Nephron progenitor cell (in vitro differentiated cells): ENCODE measurements around the gene TCP10L.

ENCODE experiments used
- DNase-seq: peaks from one replicate; pipeline ENCODE4 v3.0.0; 2021
- H3K27ac Mint-ChIP-seq: 2 replicates; pipeline ENCODE4 v1.8.0; 2021; ENCODE audit warnings: mild to moderate bottlenecking, moderate library complexity, mixed read lengths
- H3K27me3 Mint-ChIP-seq: 2 replicates; pipeline ENCODE4 v1.8.0; 2021; ENCODE audit warnings: mild to moderate bottlenecking, low read depth, mixed read lengths; ENCODE audit not compliant: poor library complexity
- H3K36me3 Mint-ChIP-seq: 2 replicates; pipeline ENCODE4 v1.8.0; 2021; ENCODE audit warnings: low read depth, mixed read lengths
- H3K4me1 Mint-ChIP-seq: 2 replicates; pipeline ENCODE4 v1.8.0; 2021; ENCODE audit warnings: mixed read lengths
- H3K4me3 Mint-ChIP-seq: 2 replicates; pipeline ENCODE4 v1.8.0; 2021; ENCODE audit warnings: mild to moderate bottlenecking, moderate library complexity, mixed read lengths
- H3K9me3 Mint-ChIP-seq: 2 replicates; pipeline ENCODE4 v1.8.0; 2021; ENCODE audit warnings: mild to moderate bottlenecking, moderate library complexity, mixed read lengths
- CTCF ChIP-seq: fragments of 200-600 bp; sonication (generic); IDR thresholded peaks from 2 replicates; pipeline ENCODE4 v1.5.0; 2021; ENCODE audit warnings: antibody characterized with exemption

Gene TCP10L

GRCh38 chr21:32603131-32603530, 17.8 kb upstream of the TCP10L start:
- Mint-ChIP-seq H3K27me3 (no peaks in the 10 kb centered on the region), H3K27ac (no peak overlapping the region), H3K9me3 (no peaks in the 10 kb centered on the region), H3K4me1 (peaks cover 12% of the 10 kb centered on the region), H3K4me3 (no peak overlapping the region), H3K36me3 (peaks cover 58% of the 10 kb centered on the region)
- DNase-seq = no peak
- no peak for TF ChIP-seq CTCF

- H3K27ac Mint-ChIP-seq = no peak overlapping the region
- peaks cover 12% of the 10 kb centered on the region for H3K4me1 Mint-ChIP-seq
- H3K4me3 Mint-ChIP-seq = no peak overlapping the region
- no peaks in the 10 kb centered on the region for H3K27me3 Mint-ChIP-seq
- H3K36me3 Mint-ChIP-seq = peaks cover 52% of the 10 kb centered on the region
- TF ChIP-seq CTCF = no peak
- H3K9me3 Mint-ChIP-seq = no peaks in the 10 kb centered on the region
- no peak for DNase-seq
Measured at GRCh38 chr21:32602099-32602498, 16.8 kb upstream of the TCP10L start.

- no peak for DNase-seq
- peaks cover 34% of the 10 kb centered on the region for H3K36me3 Mint-ChIP-seq
- H3K27ac Mint-ChIP-seq = no peak overlapping the region
- no peak for TF ChIP-seq CTCF
- no peak overlapping the region for H3K4me3 Mint-ChIP-seq
- peaks cover 4% of the 10 kb centered on the region for H3K27me3 Mint-ChIP-seq
- H3K4me1 Mint-ChIP-seq = peaks cover 12% of the 10 kb centered on the region
- no peaks in the 10 kb centered on the region for H3K9me3 Mint-ChIP-seq
Measured at GRCh38 chr21:32599526-32599925, 14.2 kb upstream of the TCP10L start.

GRCh38 chr21:32599091-32599490, 13.8 kb upstream of the TCP10L start:
- peaks cover 12% of the 10 kb centered on the region for H3K4me1 Mint-ChIP-seq
- no peak for DNase-seq
- peaks cover 4% of the 10 kb centered on the region for H3K27me3 Mint-ChIP-seq
- peak overlapping the region; percentile 42 for H3K27ac Mint-ChIP-seq
- no peaks in the 10 kb centered on the region for H3K9me3 Mint-ChIP-seq
- H3K36me3 Mint-ChIP-seq = peaks cover 29% of the 10 kb centered on the region
- TF ChIP-seq CTCF = no peak
- H3K4me3 Mint-ChIP-seq = no peak overlapping the region

- peaks cover 4% of the 10 kb centered on the region for H3K27me3 Mint-ChIP-seq
- no peak for DNase-seq
- H3K27ac Mint-ChIP-seq = no peak overlapping the region
- peaks cover 17% of the 10 kb centered on the region for H3K36me3 Mint-ChIP-seq
- H3K4me1 Mint-ChIP-seq = peaks cover 22% of the 10 kb centered on the region
- TF ChIP-seq CTCF = no peak
- H3K9me3 Mint-ChIP-seq = no peaks in the 10 kb centered on the region
- H3K4me3 Mint-ChIP-seq = no peak overlapping the region
Measured at GRCh38 chr21:32597205-32597604, 11.9 kb upstream of the TCP10L start.

- H3K4me1 Mint-ChIP-seq = peaks cover 30% of the 10 kb centered on the region
Measured at GRCh38 chr21:32595431-32595830, 10.1 kb upstream of the TCP10L start.

More at GRCh38 chr21:32595431-32595830, 10.1 kb upstream of the TCP10L start:
- Mint-ChIP-seq H3K27me3 (peaks cover 12% of the 10 kb centered on the region), H3K9me3 (no peaks in the 10 kb centered on the region), H3K4me3 (no peak overlapping the region), H3K36me3 (peaks cover 11% of the 10 kb centered on the region), H3K27ac (no peak overlapping the region)
- TF ChIP-seq CTCF = no peak
- no peak for DNase-seq
